HEK293 (cell line): ENCODE data around the gene TTLL5.

ENCODE experiments used
- ATF2 ChIP-seq: fragments of 450-650 bp; formaldehyde crosslinking; IDR thresholded peaks from 2 replicates; pipeline ENCODE4 v1.5.1; 2016; ENCODE audit warnings: missing biosample characterization, missing genetic modification characterization, low read depth
- ELK4 ChIP-seq: IDR thresholded peaks from 2 replicates; pipeline ENCODE4 v1.6.1; 2011; ENCODE audit warnings: mild to moderate bottlenecking, low read depth, low read length, borderline replicate concordance
- FEZF1 ChIP-seq: fragments of 450-650 bp; formaldehyde crosslinking; IDR thresholded peaks from 2 replicates; pipeline ENCODE4 v1.5.1; 2016; ENCODE audit warnings: missing biosample characterization, missing genetic modification characterization
- HIC1 ChIP-seq: fragments of 450-650 bp; formaldehyde crosslinking; IDR thresholded peaks from 2 replicates; pipeline ENCODE4 v1.5.1; 2016; ENCODE audit warnings: missing biosample characterization, missing genetic modification characterization
- KLF17 ChIP-seq: fragments of 450-650 bp; formaldehyde crosslinking; IDR thresholded peaks from 2 replicates; pipeline ENCODE4 v1.5.1; 2016; ENCODE audit warnings: missing biosample characterization, missing genetic modification characterization
- KLF8 ChIP-seq: fragments of 450-650 bp; formaldehyde crosslinking; IDR thresholded peaks from 2 replicates; pipeline ENCODE4 v1.5.1; 2016; ENCODE audit warnings: missing biosample characterization, missing genetic modification characterization
- MEIS1 ChIP-seq: sonication (generic); formaldehyde crosslinking; IDR thresholded peaks from 2 replicates; pipeline ENCODE4 v1.8.1; 2022; ENCODE audit warnings: missing genetic modification reagents, mild to moderate bottlenecking, borderline replicate concordance
- RBAK ChIP-seq: fragments of 450-650 bp; formaldehyde crosslinking; IDR thresholded peaks from 2 replicates; pipeline ENCODE4 v1.5.1; 2016; ENCODE audit warnings: missing biosample characterization, missing genetic modification characterization
- SETDB1 ChIP-seq: IDR thresholded peaks from one replicate; pipeline ENCODE4 v1.6.1; 2017; ENCODE audit warnings: mild to moderate bottlenecking, low read length, moderate library complexity, mixed read lengths; ENCODE audit not compliant: insufficient read length
- TRIM28 ChIP-seq: IDR thresholded peaks from 2 replicates; pipeline ENCODE4 v1.6.1; 2011; ENCODE audit warnings: low read length, control low read depth, borderline replicate concordance
- ZBTB48 ChIP-seq: fragments of 450-650 bp; formaldehyde crosslinking; IDR thresholded peaks from 2 replicates; pipeline ENCODE4 v1.5.1; 2016; ENCODE audit warnings: missing biosample characterization, missing genetic modification characterization
- ZNF112 ChIP-seq: fragments of 450-650 bp; formaldehyde crosslinking; IDR thresholded peaks from 2 replicates; pipeline ENCODE4 v1.5.0; 2017; ENCODE audit warnings: missing biosample characterization, missing genetic modification characterization
- ZNF114 ChIP-seq: fragments of 450-650 bp; formaldehyde crosslinking; IDR thresholded peaks from 2 replicates; pipeline ENCODE4 v1.5.0; 2017; ENCODE audit warnings: missing biosample characterization, missing genetic modification characterization
- ZNF121 ChIP-seq: fragments of 450-650 bp; formaldehyde crosslinking; IDR thresholded peaks from 2 replicates; pipeline ENCODE4 v1.5.1; 2016; ENCODE audit warnings: missing biosample characterization, missing genetic modification characterization
- ZNF138 ChIP-seq: fragments of 450-650 bp; formaldehyde crosslinking; IDR thresholded peaks from 2 replicates; pipeline ENCODE4 v1.5.1; 2016; ENCODE audit warnings: missing biosample characterization, missing genetic modification characterization, borderline replicate concordance
- ZNF16 ChIP-seq: fragments of 450-650 bp; formaldehyde crosslinking; IDR thresholded peaks from 2 replicates; pipeline ENCODE4 v1.5.1; 2016; ENCODE audit warnings: low read depth, missing biosample characterization, missing genetic modification characterization
- ZNF26 ChIP-seq: fragments of 450-650 bp; formaldehyde crosslinking; IDR thresholded peaks from 2 replicates; pipeline ENCODE4 v1.5.1; 2016; ENCODE audit warnings: missing biosample characterization, missing genetic modification characterization
- ZNF274 ChIP-seq, 2 experiments: fragments of 200-500 bp in 1 of 2; fragments of 450-650 bp in 1 of 2; sonication (Bioruptor generic) in 1 of 2; formaldehyde crosslinking in 1 of 2; IDR thresholded peaks; 2 replicates each; pipeline versions ENCODE4 v1.5.1 to v1.6.1; 2014 to 2016; ENCODE audit warnings: borderline replicate concordance in 1 of 2, inconsistent platforms in 1 of 2, low read length in 1 of 2, missing biosample characterization in 1 of 2, missing genetic modification characterization in 1 of 2
- ZNF335 ChIP-seq: fragments of 450-650 bp; formaldehyde crosslinking; conservative IDR thresholded peaks from 2 replicates; pipeline ENCODE4 v1.5.1; 2016; ENCODE audit warnings: missing biosample characterization, missing genetic modification characterization
- ZNF354C ChIP-seq: fragments of 450-650 bp; formaldehyde crosslinking; IDR thresholded peaks from 2 replicates; pipeline ENCODE4 v1.5.1; 2016; ENCODE audit warnings: missing biosample characterization, missing genetic modification characterization, low read depth, borderline replicate concordance
- ZNF391 ChIP-seq: fragments of 450-650 bp; formaldehyde crosslinking; IDR thresholded peaks from 2 replicates; pipeline ENCODE4 v1.5.1; 2016; ENCODE audit warnings: low read depth, missing biosample characterization, missing genetic modification characterization, borderline replicate concordance
- ZNF449 ChIP-seq: fragments of 450-650 bp; formaldehyde crosslinking; IDR thresholded peaks from 2 replicates; pipeline ENCODE4 v1.5.1; 2017; ENCODE audit warnings: missing biosample characterization, mild to moderate bottlenecking, missing genetic modification characterization, moderate library complexity
- ZNF514 ChIP-seq: fragments of 450-650 bp; formaldehyde crosslinking; IDR thresholded peaks from 2 replicates; pipeline ENCODE4 v1.5.1; 2016; ENCODE audit warnings: missing biosample characterization, missing genetic modification characterization
- ZNF544 ChIP-seq: fragments of 450-650 bp; formaldehyde crosslinking; IDR thresholded peaks from 2 replicates; pipeline ENCODE4 v1.5.0; 2017; ENCODE audit warnings: missing biosample characterization, missing genetic modification characterization
- ZNF571 ChIP-seq: fragments of 450-650 bp; formaldehyde crosslinking; IDR thresholded peaks from 2 replicates; pipeline ENCODE4 v1.5.0; 2017; ENCODE audit warnings: missing biosample characterization, missing genetic modification characterization
- ZNF580 ChIP-seq: fragments of 450-650 bp; formaldehyde crosslinking; IDR thresholded peaks from 2 replicates; pipeline ENCODE4 v1.5.1; 2016; ENCODE audit warnings: missing biosample characterization, missing genetic modification characterization
- ZNF610 ChIP-seq: fragments of 450-650 bp; formaldehyde crosslinking; IDR thresholded peaks from 2 replicates; pipeline ENCODE4 v1.5.1; 2016; ENCODE audit warnings: missing biosample characterization, missing genetic modification characterization, borderline replicate concordance
- ZNF629 ChIP-seq: fragments of 450-650 bp; formaldehyde crosslinking; IDR thresholded peaks from 2 replicates; pipeline ENCODE4 v1.5.1; 2017; ENCODE audit warnings: missing biosample characterization, missing genetic modification characterization
- ZNF660 ChIP-seq: fragments of 450-650 bp; IDR thresholded peaks from 2 replicates; pipeline ENCODE4 v1.5.1; 2018; ENCODE audit warnings: missing biosample characterization, mild to moderate bottlenecking, missing genetic modification characterization
- ZSCAN4 ChIP-seq: fragments of 450-650 bp; formaldehyde crosslinking; IDR thresholded peaks from 2 replicates; pipeline ENCODE4 v1.5.1; 2017; ENCODE audit warnings: missing biosample characterization, missing genetic modification characterization

The TTLL5 gene

GRCh38 chr14:75822522-75823141 lies 161.6 kb downstream of the TTLL5 start (continued):
- TF ChIP-seq ATF2 (tag by site-specific recombination): no peak
- TF ChIP-seq ZNF580: no peak
- TF ChIP-seq ZNF449 (tag by site-specific recombination): peak; percentile 4; the same call in 1 of the 2 replicates
- peak; percentile 68 for TF ChIP-seq HIC1
- no peak for TF ChIP-seq KLF8
- no peak for TF ChIP-seq ZNF660 (tag by site-specific recombination)
- no peak for TF ChIP-seq ZNF391 (tag by site-specific recombination)
- TF ChIP-seq ZNF274 (IDR thresholded peaks at IDR 0.05; ENCODE audit: low read length): no peak
- TF ChIP-seq ZNF274 (tag by site-specific recombination; IDR thresholded peaks at IDR 0.05; ENCODE audit: borderline replicate concordance): no peak
- no peak for TF ChIP-seq ZNF121 (tag by site-specific recombination)
- TF ChIP-seq ZSCAN4 (tag by site-specific recombination): no peak
- TF ChIP-seq MEIS1 (CRISPR knock-in tag): no peak
- TF ChIP-seq ZNF138 (tag by site-specific recombination): no peak
- no peak for TF ChIP-seq ZNF629 (tag by site-specific recombination)
- TF ChIP-seq ZNF354C: no peak
- TF ChIP-seq ZNF335 (tag by site-specific recombination): no peak
- no peak for TF ChIP-seq KLF17 (tag by site-specific recombination)
- no peak for TF ChIP-seq ZNF571 (tag by site-specific recombination)
- TF ChIP-seq ZNF610 (tag by site-specific recombination): no peak
- TF ChIP-seq FEZF1 (tag by site-specific recombination): peak; percentile 43
- no peak for TF ChIP-seq ZNF112 (tag by site-specific recombination)
- no peak for TF ChIP-seq ZNF544 (tag by site-specific recombination)
- no peak for TF ChIP-seq ZBTB48 (tag by site-specific recombination)
- TF ChIP-seq TRIM28: 0 out of 2 replicates have a peak, but pooled peaks have one; percentile 31
- TF ChIP-seq ZNF114 (tag by site-specific recombination): no peak
- TF ChIP-seq ZNF16 (tag by site-specific recombination): no peak
- no peak for TF ChIP-seq SETDB1
- no peak for TF ChIP-seq ZNF26
- no peak for TF ChIP-seq ZNF514 (tag by site-specific recombination)
- TF ChIP-seq ELK4: no peak
- no peak for TF ChIP-seq RBAK (tag by site-specific recombination)
